GF-D8 (cell line): ENCODE results near the gene ZNF521.

Experiments
- DNase-seq: peaks from one replicate; lab custom pipeline; 2025; lab: John Stamatoyannopoulos, UW

ZNF521 gene

DNA sequence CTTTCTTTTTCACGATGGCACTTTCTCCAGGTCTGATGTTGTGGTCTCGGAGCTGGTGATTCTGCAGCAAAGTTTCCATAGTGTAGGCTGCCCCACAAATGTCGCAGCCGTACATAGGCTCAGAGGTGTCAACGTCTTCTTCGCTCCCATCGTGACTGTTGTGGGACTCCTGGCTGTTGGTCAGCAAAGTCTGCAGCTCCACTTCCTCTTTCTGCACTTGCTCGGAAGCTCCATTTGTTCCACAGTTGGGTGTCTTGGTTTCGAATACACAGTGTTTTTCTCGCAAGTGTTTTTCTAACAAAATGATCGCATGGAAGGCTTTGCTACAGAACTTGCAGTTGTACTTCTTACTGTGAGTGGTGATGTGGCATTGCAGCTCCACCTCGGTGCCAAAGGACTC lies 126.8 kb downstream of the ZNF521 start:
- DNase-seq, result no peak

DNA sequence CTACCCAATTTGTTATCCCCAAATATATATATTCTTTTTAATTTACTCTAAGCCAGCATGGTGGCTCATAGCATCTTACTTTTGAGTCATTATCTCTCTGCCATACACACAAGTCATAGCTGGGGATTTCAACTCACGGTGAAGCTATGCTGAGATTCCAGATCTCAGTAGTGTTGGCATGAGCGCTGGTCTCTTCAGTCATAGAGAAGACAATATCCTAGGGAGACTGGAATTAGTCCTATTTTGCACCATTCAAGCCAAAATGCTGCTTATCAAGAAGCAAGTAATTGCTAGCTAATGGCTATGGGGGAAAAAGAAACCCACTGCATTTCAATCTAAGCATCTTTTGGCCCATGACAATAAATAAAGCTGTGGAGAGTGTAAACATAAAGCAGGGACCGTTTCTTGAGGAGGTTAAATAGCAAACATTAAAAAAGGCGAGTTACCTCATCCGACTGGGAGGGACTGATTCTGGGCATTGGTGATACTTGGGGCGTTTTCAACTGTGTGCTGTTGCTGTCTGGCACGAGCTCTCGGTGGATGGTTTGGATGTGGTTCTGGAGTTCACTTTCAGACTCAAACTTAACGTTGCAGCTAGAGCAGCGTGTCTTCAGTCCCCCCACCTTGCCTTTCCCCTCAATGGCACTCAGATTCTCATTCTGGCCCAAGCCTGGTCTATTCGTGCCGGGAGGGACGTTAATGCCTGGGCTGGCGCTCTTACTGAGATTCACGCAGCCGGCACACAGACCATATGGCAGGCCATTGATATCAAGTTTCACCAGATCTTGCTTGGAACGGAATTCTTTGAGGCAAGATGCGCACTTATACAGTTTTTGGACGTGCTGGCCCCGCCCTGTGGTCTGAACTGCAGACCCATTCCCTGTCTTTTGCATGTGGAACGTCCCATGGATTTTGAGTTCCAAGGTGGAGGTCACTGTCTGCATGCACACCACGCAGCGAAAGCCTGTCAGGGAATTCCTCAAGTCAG lies 127.8 kb downstream of the ZNF521 start:
- DNase-seq, result no peak

DNA sequence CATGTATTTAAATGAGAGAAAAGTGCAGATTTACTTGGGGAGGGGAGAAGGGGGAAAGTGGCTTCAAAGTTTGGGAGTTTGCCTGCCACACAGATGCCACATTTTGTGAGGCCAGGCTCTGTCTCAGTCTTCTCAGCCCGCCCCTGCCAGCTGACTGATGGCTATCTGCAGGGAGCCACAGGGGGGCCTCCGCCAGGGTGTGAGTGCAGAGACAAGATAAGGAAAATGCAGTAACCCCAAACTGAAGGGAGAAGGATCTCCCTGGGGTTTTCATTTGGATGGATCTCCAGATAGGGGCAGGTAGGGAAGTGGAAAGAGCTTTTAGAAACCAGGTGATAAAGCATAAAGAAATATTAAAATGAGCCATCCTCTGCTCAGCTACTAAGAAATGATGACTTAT lies 128.8 kb downstream of the ZNF521 start:
- no peak for DNase-seq

DNA sequence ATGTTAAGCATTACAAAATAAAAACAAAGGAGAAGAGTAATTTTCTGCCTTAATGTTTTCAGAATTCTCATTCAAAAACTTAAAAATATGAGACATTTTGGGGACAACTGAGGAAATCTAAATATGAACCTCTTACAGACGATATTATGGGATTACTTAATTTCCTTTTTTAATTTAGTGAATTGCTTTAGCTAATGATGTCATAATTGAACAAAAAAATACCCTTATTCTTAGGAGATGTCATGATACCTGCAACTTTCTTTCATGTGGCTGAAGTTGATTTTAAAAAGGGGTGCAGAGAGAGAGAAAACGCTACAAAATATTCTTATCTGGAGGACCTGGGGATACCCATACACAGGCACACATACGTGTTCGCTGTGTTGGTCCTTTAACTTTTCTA lies 129.3 kb downstream of the ZNF521 start:
- DNase-seq, result no peak

DNA sequence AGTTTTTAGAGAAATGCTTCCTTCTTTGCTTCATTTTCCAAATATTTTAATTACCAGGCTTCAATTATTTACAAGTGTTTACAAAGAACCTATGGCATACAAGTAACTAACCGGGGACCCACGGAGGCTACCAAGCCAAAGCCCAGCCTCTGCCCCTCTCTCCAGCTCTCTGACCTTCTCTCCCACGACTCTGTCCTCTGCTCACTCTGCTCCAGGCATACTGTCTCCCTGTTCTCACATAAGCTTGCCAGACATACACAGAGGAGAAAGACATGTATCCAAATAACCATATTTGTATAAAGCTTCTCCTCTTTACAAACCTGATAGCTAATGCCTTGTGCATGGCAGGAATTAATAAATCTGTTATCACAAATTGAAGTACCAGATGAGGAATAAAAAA lies 141.3 kb downstream of the ZNF521 start:
- DNase-seq, result no peak

DNA sequence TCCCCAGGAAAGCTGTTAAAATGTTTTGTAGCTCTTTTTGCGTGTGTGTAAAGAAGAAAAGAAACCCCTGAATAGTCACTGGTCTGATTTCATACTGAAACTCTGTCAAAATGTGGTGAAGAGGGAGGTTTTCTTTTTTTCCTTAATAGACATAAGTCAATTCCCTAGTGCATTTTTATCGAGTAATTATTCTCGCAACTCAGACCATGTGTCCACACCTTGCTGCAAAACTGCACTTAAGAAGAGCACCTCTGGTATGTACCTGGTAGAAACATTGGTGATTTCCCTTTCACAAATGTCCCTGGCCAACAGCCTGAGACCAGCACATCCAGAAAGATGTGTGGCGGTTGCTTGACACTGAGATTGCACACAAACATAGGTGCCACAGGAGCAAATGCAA lies 159.9 kb downstream of the ZNF521 start:
- DNase-seq, result no peak

DNA sequence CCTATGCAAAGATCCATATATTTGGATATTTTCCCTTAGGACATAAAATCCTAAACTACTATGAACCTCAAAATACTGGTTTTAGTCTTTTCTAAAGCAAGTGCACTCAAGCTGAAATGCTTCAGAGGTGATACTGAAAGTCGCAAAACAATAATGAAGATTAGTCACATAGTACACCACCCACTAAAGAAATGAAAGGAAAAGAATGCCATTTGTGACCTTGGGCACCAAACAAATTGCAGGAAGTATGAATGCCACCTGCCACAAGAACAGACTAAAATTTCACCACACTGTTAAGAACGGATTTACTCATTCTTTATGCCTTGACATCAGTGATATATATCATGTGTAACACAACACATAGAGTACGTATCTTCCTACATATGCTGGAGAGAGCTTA lies 161.5 kb downstream of the ZNF521 start:
- DNase-seq, result no peak

DNA sequence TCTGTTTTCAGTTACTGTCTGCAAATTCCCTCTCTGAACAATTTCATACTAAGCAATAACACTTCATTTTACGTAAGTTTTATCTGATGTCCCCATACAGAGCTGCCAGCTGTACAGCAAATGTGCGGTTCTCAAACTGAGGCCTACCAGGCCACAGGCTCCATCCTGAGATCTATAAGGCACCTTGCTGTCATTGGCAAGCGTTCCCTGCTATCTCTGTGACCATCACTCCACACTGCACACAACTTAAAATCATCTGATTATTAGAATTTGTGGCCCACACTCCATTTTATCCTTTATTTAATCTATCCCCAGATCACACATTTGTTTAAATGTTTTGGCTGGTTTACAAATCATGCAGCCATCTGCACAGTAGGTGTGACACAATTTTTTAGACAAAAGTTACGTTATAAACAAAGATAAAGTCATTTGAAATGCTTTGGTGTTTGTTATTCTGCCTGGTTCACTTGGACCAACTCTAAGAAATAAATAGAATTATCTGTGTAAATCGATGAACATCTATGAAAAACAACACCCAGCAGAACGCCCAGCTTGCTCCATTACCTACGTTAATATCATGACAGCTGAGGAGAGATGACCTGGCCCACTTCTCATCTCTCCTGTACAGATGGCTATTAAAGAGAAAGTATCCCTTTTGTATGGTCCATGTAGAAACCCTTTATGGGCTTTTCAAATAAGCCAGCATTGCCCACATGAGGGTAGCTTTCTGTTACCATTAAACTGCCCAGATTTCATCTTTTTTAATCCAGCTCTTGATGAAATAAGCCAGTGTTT lies 162.4 kb downstream of the ZNF521 start:
- DNase-seq, result no peak

DNA sequence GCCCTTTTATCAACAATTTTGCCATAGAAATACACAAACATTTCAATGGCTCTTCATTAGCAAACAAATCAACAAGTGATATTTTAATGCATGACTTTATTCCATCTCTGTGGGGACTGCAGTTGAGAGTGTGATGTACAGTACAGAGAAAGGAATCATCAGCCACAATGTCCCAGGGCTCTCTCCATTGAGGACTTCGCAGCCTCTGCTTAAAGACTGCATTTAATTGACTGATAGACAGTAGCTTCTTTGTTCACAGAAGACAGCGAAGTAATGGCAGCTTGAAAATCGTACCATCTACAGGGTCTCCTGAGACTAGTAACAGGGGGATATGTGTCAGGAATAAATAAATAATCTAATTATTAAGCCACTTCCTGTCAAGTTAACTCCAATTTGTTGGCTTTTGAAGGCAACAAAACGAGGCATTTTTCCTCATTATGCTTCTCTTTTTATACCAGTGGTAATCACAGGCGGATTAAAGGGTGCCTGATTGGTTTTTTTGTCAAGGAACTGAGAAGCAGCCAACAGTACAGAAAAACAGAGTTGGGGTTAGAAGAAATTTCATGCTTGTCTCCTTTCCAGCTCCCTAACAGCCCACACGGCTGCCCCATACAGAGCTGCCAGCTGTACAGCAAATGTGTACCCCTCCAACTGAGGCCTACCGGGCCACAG lies 164.3 kb downstream of the ZNF521 start:
- no peak for DNase-seq

DNA sequence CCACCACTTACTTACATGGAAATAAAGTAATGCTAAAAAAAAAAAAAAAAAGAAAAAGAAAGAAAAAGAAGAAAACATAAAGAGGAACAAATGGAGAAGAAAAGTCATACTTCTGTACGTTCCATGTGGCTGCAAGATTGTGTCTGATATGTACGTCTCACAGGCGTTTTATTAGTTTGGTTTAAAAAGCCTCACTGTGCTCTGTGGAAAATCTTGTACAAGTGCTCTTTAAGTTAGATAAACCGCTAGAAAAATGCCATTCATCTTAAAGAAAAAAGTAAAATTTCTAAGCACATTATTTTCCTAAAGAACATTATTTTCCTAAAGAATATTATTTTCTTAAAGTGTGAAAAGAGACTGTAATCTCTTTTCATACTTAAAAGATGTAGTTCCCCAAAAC lies 165.1 kb downstream of the ZNF521 start:
- DNase-seq, result no peak

DNA sequence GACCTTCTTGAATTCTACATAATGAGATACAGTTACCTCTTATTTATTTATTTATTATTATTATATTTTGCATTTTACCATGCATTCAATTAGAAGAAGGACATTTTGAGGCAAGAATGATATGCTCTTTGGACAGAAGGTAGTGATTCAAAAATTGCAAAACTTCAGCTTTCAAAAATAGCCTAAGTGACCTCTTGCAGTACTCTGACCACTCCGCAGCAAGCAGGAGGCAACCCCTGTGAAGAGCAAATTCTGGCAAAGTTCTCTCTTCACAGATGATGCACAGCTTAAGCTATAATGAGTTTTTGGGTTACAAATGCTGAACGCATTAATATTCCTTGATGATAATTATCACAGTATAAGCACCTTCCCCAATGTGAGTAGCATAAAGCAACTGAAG lies 170.0 kb downstream of the ZNF521 start:
- DNase-seq, result no peak

DNA sequence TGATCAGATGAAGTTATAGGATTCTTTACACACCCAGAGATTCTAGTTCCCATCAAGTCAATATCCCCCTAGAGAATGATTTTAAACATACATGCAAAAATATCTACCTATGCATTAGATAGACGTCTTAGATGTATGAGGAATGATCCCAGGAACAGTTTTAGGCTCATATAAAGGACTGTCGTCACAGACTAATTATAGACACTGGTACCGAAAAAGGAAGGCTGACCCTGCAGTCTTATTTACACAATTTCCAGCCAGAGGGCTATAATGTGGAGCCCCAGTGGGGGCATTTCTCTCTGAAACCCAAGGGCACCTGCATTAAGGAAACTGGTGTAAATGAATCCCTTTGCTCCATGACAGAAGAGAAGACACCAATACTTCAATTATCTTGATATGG lies 170.4 kb downstream of the ZNF521 start:
- DNase-seq, result no peak

DNA sequence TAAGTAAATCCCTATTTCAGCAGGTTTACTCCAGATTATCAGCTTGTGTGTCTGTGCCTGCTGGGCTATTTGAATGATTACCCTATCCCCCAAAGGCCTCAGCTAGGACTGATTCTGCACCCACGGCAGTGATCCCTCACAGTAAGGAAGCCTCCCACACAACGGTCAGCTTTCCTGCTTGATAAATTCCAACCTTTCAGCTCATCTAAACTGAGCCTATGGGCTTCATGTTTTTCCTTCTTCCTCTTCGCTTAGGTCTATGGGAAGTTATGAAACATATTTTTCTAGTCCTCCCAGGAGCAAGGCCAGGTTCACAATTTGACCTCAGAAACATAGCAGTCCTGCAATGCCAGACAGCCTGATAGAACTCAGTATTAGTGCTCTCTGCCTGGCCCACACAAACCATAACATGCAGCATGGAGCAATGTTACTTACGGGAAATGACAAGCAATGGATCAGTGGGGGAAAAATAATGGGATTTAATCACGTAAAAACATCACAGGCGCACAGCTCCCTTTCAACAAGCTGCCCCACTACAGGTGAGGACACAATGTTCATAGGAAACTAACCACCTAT lies 170.9 kb downstream of the ZNF521 start:
- DNase-seq, result no peak

DNA sequence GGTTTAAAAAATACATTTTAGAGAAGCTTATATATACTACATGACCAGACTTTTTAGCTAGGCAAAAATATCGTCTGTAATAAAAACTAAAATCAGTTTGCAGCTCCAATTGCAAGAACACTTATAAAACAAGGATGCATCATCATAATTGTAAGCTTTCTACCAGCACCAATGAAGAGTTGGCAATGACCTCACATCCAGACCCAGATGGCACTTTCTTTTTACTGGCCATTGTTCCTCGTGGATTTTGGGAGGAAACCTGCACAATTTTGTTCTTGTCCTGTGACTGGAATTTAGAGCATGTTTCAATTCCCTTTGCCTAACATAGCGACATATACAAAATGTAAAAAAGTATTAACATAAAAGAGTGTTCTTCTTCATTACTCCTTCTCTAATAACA lies 174.3 kb downstream of the ZNF521 start:
- no peak for DNase-seq

DNA sequence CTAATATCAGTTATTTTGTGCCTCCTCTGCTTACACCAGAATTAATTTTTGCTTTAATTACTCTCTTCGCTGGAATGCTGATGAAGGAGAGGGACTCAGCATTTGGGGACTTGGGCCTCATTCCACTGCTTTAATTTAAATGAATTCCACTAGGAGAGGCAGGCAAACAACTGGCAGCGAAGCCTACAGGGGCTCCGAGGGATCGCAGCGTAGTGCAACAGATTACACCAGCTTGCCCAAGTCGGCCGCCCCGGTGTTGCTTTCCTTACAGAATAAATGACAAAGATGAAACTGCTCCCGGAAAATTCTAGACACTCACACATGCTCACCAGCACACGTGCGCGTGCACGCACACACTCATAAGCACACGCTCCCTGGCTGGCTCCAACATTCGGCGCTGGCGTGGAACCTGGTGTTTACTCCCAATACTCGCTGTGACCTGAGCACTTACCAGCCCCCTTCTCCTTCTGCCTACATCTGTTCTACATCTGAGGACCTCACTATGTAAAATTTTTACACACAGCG lies 175.4 kb downstream of the ZNF521 start:
- no peak for DNase-seq

DNA sequence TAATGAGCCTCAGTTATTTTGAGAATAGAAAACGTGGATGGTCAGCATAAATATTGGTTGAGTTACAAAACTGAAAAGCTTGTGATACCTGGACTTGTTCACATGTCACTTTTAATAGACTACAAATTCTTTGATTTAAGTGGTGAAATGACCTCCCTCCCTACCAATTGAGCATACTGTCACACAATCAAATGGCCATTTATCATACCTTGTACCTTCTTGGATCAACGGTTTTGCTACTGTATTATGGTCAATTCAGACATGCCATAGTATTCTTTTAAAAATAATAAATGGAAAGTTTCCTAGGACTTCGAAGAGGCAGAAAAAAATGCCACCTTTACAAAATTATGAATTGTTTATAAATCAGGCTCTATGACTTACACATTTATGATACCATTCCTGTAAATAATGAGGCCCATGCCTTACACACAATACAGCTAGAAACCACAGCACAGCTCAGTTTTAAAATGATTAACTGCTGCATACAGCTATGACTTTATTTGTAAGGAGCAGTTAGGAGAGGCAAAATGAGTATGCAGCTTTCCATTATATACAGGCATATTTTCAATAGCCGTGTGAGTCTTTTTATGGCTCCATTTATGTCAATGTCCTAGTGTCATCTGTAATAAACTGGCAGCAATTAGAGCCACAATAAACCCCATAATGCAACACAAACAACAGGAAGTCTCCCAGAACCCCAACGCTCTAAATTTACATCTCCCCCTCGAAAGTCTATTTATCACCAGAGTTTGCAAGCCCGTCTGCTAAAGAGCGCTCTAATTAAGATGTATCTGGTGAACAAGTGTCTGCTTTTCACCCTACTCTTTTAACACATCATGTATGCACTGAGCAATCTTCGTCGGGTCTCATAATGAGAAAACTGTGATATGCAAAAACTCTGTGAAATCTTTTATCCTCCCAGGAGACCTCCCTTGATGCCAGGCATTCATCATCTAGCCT lies 176.1 kb downstream of the ZNF521 start:
- DNase-seq, result no peak

DNA sequence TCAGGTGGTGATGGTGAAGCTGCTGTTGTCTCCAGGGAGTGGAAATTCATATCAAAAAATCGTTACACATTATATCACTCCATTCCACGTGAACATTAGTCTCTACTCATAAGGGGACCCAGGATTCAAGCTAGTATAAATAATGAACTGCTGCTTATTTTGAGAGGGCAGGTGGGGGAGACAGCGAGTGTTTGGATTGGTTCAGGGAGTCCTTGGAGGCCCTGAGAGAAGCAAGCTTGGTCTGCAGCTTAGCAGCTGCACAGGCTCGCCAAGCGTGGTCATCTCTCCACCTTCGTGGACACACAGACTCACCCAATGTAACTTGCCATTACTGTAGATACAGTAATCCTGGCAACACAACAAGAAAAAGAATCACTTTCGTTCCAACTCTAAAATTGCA lies 177.6 kb downstream of the ZNF521 start:
- no peak for DNase-seq

DNA sequence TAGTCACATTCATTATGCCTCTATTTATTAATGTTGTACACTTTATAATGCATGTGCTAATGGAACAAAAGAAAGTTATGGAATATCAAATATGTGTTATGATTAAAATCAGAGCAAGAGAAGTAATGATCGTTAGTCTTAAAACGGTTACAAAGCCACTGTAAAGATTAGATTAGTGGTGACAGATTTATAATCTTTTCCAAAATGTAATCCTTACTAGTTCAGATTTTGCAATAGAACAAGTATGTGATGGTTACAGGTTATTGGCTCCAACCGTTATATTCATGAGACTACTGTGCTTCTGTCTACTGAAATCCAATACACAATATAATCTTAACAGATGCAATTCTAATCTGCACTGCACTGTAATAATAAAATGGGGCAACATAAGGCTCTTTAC lies 180.6 kb downstream of the ZNF521 start:
- no peak for DNase-seq

DNA sequence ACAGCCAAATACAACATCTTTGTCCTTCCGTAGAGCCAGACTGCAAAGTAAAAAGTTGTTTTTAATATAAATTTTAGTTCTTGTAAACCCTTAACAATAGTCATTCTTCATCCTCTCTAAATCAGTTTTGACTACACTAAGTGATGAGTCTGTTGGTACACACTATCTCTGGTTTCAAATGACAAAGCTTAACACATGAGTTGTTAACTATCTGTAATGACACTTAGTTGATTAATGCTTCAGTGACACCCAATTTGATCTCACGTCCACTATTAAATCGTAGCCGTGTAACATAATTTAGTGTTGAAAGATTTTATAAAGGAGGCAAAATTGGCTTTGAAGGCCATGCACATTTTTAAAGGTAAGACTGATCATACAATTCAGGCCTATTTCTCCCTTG lies 181.6 kb downstream of the ZNF521 start:
- DNase-seq, result no peak

DNA sequence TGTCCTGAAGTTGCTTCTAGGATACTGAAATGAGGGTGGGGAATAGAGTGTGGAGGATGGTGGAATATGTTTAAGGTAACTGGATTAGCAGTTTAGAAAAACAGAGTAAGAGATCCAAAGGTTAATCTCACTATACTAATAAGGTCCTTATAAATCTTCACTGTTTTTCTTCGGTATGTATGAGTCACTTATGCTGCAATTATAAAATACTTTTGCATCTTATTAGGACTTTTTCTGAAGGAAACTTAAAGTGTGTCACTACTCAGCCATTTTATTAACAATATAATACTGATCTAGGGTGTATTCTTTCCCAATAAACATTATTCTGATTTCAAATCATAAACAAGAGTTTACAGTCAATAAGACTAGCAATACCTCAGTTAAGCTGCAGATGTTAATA lies 182.3 kb downstream of the ZNF521 start:
- DNase-seq, result no peak
